Neural cell (in vitro differentiated cells): ENCODE data around the gene PLCB4. TPM values are rescaled to one million over a fixed set of nuclear protein-coding genes. Genes with fewer than 3 reads are reported as not detected.

ENCODE experiments used
- H2AFZ ChIP-seq: fragments of 200-600, 300-800 bp; sonication (generic), shearing (Covaris generic); 2 replicates; pipeline ENCODE4 v1.6.0; 2014; ENCODE audit warnings: low read depth, mild to moderate bottlenecking, antibody characterized with exemption, low read length, moderate library complexity
- H3F3A ChIP-seq: fragments of 200-600 bp; shearing (Covaris generic); 2 replicates; pipeline ENCODE4 v1.6.1; 2016; ENCODE audit warnings: mild to moderate bottlenecking, moderate library complexity, mixed read lengths, antibody characterized with exemption, low read length; ENCODE audit not compliant: insufficient read depth, poor library complexity, severe bottlenecking
- H3K27ac ChIP-seq: fragments of 200-600, 300-800 bp; sonication (generic), shearing (Covaris generic); 2 replicates; pipeline ENCODE4 v1.5.1; 2014; ENCODE audit warnings: mild to moderate bottlenecking, low read length, moderate library complexity
- H3K27me3 ChIP-seq: fragments of 300-800, 200-600 bp; sonication (generic), shearing (Covaris generic); 2 replicates; pipeline ENCODE4 v1.6.0; 2014; ENCODE audit warnings: mild to moderate bottlenecking, low read depth, low read length, moderate library complexity; ENCODE audit not compliant: insufficient read depth
- H3K36me3 ChIP-seq: fragments of 300-800, 200-600 bp; sonication (generic), shearing (Covaris generic); 2 replicates; pipeline ENCODE4 v1.5.1; 2014; ENCODE audit warnings: mild to moderate bottlenecking, antibody characterized with exemption, low read length, moderate library complexity; ENCODE audit not compliant: insufficient read depth
- H3K4me2 ChIP-seq: fragments of 300-800, 200-600 bp; sonication (generic), shearing (Covaris generic); 2 replicates; pipeline ENCODE4 v1.6.0; 2014; ENCODE audit warnings: mild to moderate bottlenecking, low read length
- H3K4me3 ChIP-seq: fragments of 300-800, 200-600 bp; sonication (generic), shearing (Covaris generic); 2 replicates; pipeline ENCODE4 v1.5.1; 2014; ENCODE audit warnings: mild to moderate bottlenecking, low read length, moderate library complexity
- H3K79me2 ChIP-seq: fragments of 200-600 bp; shearing (Covaris generic); replicated peaks from 2 replicates; pipeline ENCODE4 v1.6.0; 2014; ENCODE audit warnings: mild to moderate bottlenecking, low read length, moderate library complexity; ENCODE audit not compliant: insufficient read depth
- H3K9ac ChIP-seq: fragments of 300-800, 200-600 bp; sonication (generic), shearing (Covaris generic); 2 replicates; pipeline ENCODE4 v1.6.1; 2016; ENCODE audit warnings: mild to moderate bottlenecking, low read length, mixed read lengths
- H3K9me2 ChIP-seq: fragments of 200-600 bp; shearing (Covaris generic); 2 replicates; pipeline ENCODE4 v1.6.1; 2016; ENCODE audit warnings: mild to moderate bottlenecking, low read length, mixed read lengths; ENCODE audit not compliant: insufficient read depth
- H3K9me3 ChIP-seq: fragments of 200-600, 300-800 bp; sonication (generic), shearing (Covaris generic); 2 replicates; pipeline ENCODE4 v1.6.1; 2016; ENCODE audit warnings: mild to moderate bottlenecking, mixed run types, low read length, moderate library complexity, mixed read lengths
- H4K20me1 ChIP-seq: fragments of 200-600 bp; shearing (Covaris generic); 2 replicates; pipeline ENCODE4 v1.6.1; 2016; ENCODE audit warnings: mild to moderate bottlenecking, mixed run types; ENCODE audit not compliant: insufficient read depth
- CTCF ChIP-seq: fragments of 450-650 bp; IDR thresholded peaks from 2 replicates; pipeline ENCODE4 v1.5.1; 2014; ENCODE audit warnings: antibody characterized with exemption, mild to moderate bottlenecking, moderate library complexity; ENCODE audit not compliant: poor library complexity, severe bottlenecking
- EP300 ChIP-seq: fragments of 450-650 bp; conservative IDR thresholded peaks from 2 replicates; pipeline ENCODE4 v1.6.1; 2014; ENCODE audit warnings: antibody characterized with exemption, mild to moderate bottlenecking, moderate library complexity; ENCODE audit not compliant: poor library complexity, severe bottlenecking
- EZH2 ChIP-seq: fragments of 200-600, 300-800 bp; shearing (Covaris generic), sonication (generic); IDR thresholded peaks from 2 replicates; pipeline ENCODE4 v1.6.1; 2014; ENCODE audit warnings: antibody characterized with exemption, low read length, borderline replicate concordance, mild to moderate bottlenecking; ENCODE audit not compliant: insufficient read depth, poor library complexity, severe bottlenecking
- MXI1 ChIP-seq: fragments of 450-650 bp; conservative IDR thresholded peaks from 2 replicates; pipeline ENCODE4 v1.6.1; 2014; ENCODE audit warnings: antibody characterized with exemption, mild to moderate bottlenecking; ENCODE audit not compliant: poor library complexity, severe bottlenecking
- POLR2AphosphoS5 ChIP-seq: IDR thresholded peaks from 2 replicates; pipeline ENCODE4 v1.6.1; 2012
- RAD21 ChIP-seq: fragments of 450-650 bp; conservative IDR thresholded peaks from 2 replicates; pipeline ENCODE4 v1.6.1; 2014; ENCODE audit warnings: antibody characterized with exemption, mild to moderate bottlenecking, moderate library complexity
- REST ChIP-seq: IDR thresholded peaks from 2 replicates; pipeline ENCODE4 v1.6.1; 2012; ENCODE audit warnings: borderline replicate concordance
- SMC3 ChIP-seq: fragments of 450-650 bp; conservative IDR thresholded peaks from 2 replicates; pipeline ENCODE4 v1.6.1; 2014; ENCODE audit warnings: antibody characterized with exemption, mild to moderate bottlenecking, moderate library complexity; ENCODE audit not compliant: poor library complexity
- TAF1 ChIP-seq: IDR thresholded peaks from 2 replicates; pipeline ENCODE4 v1.6.1; 2012; ENCODE audit warnings: low read depth
- polyA plus RNA-seq: library from polyadenylated mRNA; depleted of rRNA; stranded (reverse); fragments of >200 nt; gene quantifications from 2 replicates; pipeline ENCODE4 v1.2.3, GENCODE V29; 2014

The PLCB4 gene
- polyA plus RNA-seq, 1 donor from 2014 or later, result 13.1 TPM

- no peak for TF ChIP-seq EP300
- TF ChIP-seq EZH2, result no peak
- no peak for TF ChIP-seq MXI1
- no peak for TF ChIP-seq RAD21
- TF ChIP-seq POLR2AphosphoS5, result no peak
- no peak for TF ChIP-seq SMC3
- no peak for TF ChIP-seq CTCF
- TF ChIP-seq REST, result no peak
- no peak for TF ChIP-seq TAF1
These were observed 320.5 kb downstream of the PLCB4 start for GRCh38 chr20:9389346-9389745.

GRCh38 chr20:9390441-9390840, 321.6 kb downstream of the PLCB4 start:
- H3F3A ChIP-seq, result no peaks in the 10 kb centered on the region
- no peak overlapping the region for H3K4me2 ChIP-seq
- TF ChIP-seq EZH2 (no peak), CTCF (no peak), REST (no peak), SMC3 (no peak), POLR2AphosphoS5 (no peak), EP300 (no peak), MXI1 (no peak), RAD21 (no peak), TAF1 (no peak)
- H2AFZ ChIP-seq, result no peak overlapping the region
- no peak overlapping the region for H3K4me3 ChIP-seq
- no peak overlapping the region for H3K9ac ChIP-seq
- H3K36me3 ChIP-seq, result peaks cover 9% of the 10 kb centered on the region
- no peak overlapping the region for H3K27ac ChIP-seq
- H4K20me1 ChIP-seq, result no peaks in the 10 kb centered on the region
- H3K9me3 ChIP-seq, result no peaks in the 10 kb centered on the region
- no peaks in the 10 kb centered on the region for H3K9me2 ChIP-seq
- H3K79me2 ChIP-seq, result no peaks in the 10 kb centered on the region
- H3K27me3 ChIP-seq, result no peaks in the 10 kb centered on the region

More at GRCh38 chr20:9389346-9389745, 320.5 kb downstream of the PLCB4 start:
- Histone ChIP-seq H3K79me2 (no peaks in the 10 kb centered on the region), H3K9ac (no peak overlapping the region), H3K4me2 (no peak overlapping the region), H3K4me3 (no peak overlapping the region), H3K9me2 (no peaks in the 10 kb centered on the region), H2AFZ (no peak overlapping the region), H3K9me3 (no peaks in the 10 kb centered on the region), H3K36me3 (peaks cover 9% of the 10 kb centered on the region), H3K27ac (no peak overlapping the region), H3K27me3 (no peaks in the 10 kb centered on the region), H4K20me1 (no peaks in the 10 kb centered on the region), H3F3A (no peaks in the 10 kb centered on the region)
